ENCODE data around the gene GUCY1A2.
"Not testable (repeated sequence)": the region's sequence is repeated elsewhere in the genome, so short reads cannot be mapped to it uniquely, and the experiment has no call there.

The GUCY1A2 gene, protein sequence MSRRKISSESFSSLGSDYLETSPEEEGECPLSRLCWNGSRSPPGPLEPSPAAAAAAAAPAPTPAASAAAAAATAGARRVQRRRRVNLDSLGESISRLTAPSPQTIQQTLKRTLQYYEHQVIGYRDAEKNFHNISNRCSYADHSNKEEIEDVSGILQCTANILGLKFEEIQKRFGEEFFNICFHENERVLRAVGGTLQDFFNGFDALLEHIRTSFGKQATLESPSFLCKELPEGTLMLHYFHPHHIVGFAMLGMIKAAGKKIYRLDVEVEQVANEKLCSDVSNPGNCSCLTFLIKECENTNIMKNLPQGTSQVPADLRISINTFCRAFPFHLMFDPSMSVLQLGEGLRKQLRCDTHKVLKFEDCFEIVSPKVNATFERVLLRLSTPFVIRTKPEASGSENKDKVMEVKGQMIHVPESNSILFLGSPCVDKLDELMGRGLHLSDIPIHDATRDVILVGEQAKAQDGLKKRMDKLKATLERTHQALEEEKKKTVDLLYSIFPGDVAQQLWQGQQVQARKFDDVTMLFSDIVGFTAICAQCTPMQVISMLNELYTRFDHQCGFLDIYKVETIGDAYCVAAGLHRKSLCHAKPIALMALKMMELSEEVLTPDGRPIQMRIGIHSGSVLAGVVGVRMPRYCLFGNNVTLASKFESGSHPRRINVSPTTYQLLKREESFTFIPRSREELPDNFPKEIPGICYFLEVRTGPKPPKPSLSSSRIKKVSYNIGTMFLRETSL

GRCh38 chr11:107018219-107018901 lies at the start of gene GUCY1A2:
Gene GUCY1A2, minus strand, starts transcription at chr11:107018476. Its CDS starts 421 bp downstream, at chr11:107018055.
- DNase-seq (ENCODE audit: low spot score) = no peak

GRCh38 chr11:107054391-107054790 lies 36.1 kb upstream of the GUCY1A2 start:
- DNase-seq (ENCODE audit: low spot score) = no peak

DNA sequence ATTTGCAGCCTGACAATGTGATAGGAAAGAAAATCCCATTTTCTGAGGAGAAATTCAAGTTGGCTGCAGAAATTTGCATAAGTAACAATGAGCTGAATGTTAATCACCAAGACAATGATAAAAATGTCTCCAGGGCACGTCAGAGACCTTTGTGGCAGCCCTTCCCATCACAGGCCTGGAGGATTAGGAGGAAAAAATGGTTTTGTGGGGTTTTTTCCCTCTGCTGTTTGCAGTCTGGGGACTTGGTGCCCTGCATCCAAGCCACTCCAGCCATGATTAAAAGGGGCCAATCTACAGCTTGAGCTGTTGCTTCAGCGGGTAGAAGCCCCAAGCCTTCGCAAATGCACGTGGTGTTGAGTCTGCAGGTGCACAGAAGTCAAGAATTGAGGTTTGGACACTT lies 33.1 kb upstream of the GUCY1A2 start:
- DNase-seq (ENCODE audit: low spot score) = not testable (repeated sequence)

DNA sequence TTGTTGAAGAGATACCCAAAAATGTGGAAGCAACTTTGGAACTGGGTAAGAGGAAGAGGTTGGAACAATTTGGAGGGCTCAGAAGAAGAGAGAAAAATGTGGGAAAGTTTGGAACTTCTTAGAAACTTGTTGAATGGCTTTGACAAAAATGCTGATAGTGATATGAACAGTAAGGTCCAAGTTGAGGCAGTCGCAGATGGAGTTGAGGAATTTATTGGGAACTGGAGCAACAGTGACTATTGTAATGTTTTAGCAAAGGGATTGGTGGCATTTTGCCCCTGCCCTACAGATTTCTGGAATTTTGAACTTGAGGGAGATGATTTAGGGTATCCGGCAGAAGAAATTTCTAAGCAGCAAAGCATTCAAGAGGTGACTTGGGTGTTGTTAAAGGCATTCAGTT lies 32.6 kb upstream of the GUCY1A2 start:
- DNase-seq (ENCODE audit: low spot score) = not testable (repeated sequence)

DNA sequence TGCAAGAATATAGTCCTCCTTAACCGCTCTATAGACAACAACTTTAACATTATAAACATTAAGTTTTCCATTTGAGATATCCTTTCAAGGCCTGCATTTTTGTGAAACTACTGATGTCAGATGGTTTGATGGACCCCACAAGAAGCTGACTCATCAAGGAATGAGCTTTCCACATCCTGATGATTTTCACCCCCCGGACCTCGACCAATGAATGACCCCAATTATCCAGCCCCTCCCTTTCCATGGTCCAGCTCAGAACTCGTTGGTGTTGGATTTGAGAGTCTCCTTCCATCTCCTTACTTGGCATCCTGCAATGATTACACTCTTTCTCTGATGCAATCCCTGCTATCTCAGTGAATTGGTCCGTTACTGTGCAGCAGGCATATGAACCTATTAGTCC lies 31.8 kb upstream of the GUCY1A2 start:
- no peak for DNase-seq (ENCODE audit: low spot score)

DNA sequence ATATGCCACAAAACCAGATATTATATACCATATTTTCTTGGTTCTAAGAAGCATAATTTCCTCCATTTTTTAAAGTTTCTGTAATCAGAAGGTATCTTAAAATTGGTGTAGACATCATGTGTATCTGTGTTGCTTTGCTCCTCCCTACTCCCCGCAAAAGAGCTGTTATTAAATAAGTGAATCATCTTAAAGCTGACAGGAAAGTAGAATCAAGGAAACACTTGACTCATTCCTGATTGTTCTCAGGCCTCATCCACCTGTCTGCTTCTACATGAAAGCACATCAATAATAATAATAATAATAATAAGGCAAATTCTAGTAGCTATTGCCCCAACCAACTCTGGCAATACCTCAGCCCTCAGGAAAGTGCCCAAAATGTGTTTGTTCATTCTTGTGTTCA lies 26.2 kb upstream of the GUCY1A2 start:
- DNase-seq (ENCODE audit: low spot score) = no peak

DNA sequence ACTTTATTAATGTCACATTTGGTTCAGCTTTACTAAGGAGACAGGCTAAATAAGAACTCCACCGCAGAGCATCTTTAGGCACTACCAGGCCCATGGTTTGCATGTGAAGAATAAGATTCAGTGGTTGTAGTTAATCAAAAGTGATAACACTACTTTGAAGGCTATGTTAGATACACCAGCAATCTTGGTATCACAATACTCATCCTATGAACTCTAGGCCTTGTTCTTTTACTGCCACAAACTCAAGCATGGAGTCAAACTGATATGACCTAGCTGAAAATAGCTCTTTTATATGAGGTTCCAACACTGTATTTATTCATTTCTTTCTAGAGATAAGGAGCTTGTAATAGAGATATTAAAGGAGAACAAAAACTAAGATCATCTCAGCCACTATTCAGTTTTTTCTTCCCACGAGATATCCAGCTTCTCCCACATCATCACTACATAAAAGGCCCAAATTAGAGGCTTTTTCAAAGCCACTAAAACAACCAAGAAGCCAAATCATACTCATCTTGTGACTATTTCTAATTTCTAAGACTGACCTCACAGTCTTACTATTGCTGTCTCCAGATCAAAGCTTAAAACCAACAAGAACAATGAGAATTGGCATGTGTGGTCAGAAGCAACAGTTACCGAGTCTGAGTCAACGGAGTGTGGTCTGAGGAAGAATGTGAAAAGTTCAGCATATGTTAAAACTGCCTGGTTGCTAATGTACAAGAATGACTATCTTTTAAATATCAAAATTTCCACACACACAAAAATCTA lies 25.1 kb upstream of the GUCY1A2 start:
- DNase-seq (ENCODE audit: low spot score) = peak; percentile 79

DNA sequence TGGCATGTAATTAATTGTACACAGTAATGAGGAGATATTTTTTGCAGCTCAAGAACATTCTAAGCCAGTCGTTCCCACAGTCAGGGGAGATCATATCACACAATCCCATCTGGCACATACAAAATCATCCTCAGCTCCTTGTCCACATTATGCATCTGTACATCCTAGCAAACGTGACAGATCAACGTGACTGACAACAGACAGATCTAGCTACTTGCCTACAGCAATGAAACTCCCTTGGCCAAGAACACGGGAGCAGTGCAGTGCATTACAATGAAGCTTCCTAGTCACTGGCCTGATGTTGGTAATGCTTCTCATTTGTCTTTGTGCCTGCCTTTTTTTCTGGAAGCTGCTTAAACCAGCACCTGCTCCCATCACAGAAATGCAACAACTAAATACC lies 24.5 kb upstream of the GUCY1A2 start:
- DNase-seq (ENCODE audit: low spot score) = no peak

- no peak for DNase-seq (ENCODE audit: low spot score)
Observed at GRCh38 chr11:107041088-107041444, 22.8 kb upstream of the GUCY1A2 start.

DNA sequence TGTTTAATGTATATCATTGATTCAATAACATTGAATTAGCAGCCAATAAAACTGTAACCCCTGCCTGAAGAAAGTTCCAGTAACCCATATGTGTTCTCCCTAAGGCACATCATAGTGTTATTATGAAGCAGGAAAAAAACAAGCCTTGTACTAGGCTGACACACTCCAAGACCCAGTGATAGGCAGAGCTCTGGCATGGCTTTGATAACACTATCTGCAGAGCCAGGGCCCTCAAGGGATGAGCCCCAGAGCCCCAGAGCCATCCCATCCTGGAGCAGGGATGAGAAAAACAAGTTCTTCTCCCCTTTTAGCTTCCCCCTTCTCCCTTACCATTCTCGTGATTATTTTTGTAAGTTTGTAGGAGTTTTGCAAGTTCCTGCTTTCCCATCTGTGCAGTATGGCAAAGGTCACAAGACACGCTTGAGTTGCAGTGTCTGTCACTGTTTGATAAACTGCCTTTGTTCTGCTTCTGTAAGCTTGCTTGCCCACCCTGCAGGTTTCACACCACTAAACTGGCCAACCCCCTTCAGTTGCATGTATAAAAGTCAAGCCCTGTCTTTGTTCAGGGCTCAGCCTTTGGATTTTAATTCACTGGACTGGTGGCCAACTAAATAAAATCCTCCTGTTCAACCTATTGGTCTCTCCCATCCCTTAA lies 22.3 kb upstream of the GUCY1A2 start:
- DNase-seq (ENCODE audit: low spot score) = no peak

DNA sequence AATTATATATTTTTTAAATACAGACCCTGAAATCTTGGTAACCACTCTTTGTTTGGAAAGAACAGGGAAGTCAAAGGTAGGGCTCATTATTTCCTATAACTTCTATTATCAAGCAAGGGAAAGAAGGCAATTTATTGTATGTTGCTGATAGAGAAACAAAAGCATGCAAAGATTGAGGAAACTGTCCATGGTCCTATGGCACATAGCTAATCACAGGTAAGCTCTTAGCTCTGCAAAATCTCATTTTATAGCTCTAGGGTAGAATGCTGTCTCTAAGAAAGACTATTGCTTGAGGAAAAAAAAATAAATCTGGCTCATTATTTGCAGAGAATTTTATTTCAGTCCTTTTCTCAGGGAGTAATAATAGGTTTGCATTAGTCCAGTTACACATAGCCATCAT lies 7.4 kb upstream of the GUCY1A2 start:
- DNase-seq (ENCODE audit: low spot score) = no peak

- DNase-seq (ENCODE audit: low spot score) = no peak
Observed at GRCh38 chr11:107020594-107020993, 2.3 kb upstream of the GUCY1A2 start.

DNA sequence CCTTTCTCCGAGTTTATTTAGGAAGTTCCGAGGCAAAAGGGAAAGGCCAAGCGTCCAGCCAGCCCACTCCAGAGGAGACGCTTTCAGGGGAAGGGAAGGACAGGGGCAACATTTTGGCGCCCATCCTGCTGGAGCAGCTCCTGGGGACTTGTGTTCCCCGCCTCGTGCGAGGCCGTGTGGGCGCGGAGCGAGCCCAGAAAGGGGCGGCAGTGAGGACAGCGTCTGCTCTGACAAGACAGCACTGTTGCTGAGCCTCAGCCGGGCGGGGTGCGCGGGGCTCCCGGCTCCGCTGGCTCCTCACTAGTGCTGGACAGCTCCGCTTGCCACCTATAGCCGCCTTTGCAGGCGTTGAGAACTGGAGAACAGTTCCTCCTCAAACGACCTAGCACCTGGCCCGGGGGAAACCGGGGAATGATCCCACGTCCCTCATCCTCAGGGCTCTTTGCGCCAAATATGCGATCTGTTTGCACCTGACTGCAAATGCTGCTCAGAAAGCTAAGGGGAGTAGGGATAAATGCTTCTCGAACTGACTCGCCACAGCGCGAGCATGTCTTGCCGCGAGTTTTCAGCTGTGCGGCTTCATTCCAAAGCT lies 722 bp upstream of the GUCY1A2 start:
- DNase-seq (ENCODE audit: low spot score) = peak; percentile 71

- peak; percentile 25 for DNase-seq (ENCODE audit: low spot score)
Observed at GRCh38 chr11:107017433-107018218, 650 bp downstream of the GUCY1A2 start.

- DNase-seq (ENCODE audit: low spot score) = no peak
Observed at GRCh38 chr11:107017104-107017432, 1.2 kb downstream of the GUCY1A2 start.

GRCh38 chr11:107014871-107015270 lies 3.4 kb downstream of the GUCY1A2 start:
- no peak for DNase-seq (ENCODE audit: low spot score)

- no peak for DNase-seq (ENCODE audit: low spot score)
Observed at GRCh38 chr11:107011977-107012376, 6.3 kb downstream of the GUCY1A2 start.

GRCh38 chr11:107009190-107009589 lies 9.1 kb downstream of the GUCY1A2 start:
- no peak for DNase-seq (ENCODE audit: low spot score)

DNA sequence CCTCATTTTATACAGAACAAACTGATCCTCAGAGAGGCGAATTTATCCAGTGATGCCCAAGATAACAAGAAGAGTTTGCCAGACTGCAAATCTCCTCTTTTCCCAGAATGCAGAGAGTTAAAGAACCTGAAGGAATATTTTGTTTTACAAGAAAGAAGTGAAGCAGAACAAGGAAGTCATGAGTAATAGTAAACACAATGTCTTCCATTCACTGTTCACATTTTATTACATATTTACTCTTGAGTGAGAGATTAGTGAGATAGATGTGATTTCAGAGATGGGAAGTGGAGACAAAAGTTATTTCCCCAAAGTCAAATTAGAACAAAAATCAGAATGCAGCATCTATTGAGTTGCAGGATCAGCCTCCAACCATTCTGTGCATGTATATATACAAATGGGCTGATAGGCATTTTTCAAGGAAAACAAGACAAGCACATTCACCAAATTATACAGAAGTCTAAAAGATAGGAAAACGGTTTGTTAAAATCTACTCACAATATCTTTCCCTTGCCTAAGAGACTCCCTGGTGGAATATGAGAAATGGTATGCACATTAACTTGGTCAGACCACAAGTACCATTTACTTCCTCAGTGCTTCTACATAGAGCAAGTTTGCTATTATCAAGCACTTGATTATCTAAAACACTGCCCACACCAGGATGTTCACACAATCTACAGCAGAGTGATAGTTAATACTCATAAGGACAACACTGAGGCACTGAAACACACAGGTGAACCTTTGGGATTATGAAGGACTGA lies 12.0 kb downstream of the GUCY1A2 start:
- DNase-seq (ENCODE audit: low spot score) = no peak

- DNase-seq (ENCODE audit: low spot score) = no peak
Observed at GRCh38 chr11:106999196-106999595, 19.1 kb downstream of the GUCY1A2 start.

All from AG08395 (cell line).